ENCODE measurements around the gene HEBP2.
"Not testable (repeated sequence)": the region's sequence is repeated elsewhere in the genome, so short reads cannot be mapped to it uniquely, and the experiment has no call there.

HEBP2 gene

DNA sequence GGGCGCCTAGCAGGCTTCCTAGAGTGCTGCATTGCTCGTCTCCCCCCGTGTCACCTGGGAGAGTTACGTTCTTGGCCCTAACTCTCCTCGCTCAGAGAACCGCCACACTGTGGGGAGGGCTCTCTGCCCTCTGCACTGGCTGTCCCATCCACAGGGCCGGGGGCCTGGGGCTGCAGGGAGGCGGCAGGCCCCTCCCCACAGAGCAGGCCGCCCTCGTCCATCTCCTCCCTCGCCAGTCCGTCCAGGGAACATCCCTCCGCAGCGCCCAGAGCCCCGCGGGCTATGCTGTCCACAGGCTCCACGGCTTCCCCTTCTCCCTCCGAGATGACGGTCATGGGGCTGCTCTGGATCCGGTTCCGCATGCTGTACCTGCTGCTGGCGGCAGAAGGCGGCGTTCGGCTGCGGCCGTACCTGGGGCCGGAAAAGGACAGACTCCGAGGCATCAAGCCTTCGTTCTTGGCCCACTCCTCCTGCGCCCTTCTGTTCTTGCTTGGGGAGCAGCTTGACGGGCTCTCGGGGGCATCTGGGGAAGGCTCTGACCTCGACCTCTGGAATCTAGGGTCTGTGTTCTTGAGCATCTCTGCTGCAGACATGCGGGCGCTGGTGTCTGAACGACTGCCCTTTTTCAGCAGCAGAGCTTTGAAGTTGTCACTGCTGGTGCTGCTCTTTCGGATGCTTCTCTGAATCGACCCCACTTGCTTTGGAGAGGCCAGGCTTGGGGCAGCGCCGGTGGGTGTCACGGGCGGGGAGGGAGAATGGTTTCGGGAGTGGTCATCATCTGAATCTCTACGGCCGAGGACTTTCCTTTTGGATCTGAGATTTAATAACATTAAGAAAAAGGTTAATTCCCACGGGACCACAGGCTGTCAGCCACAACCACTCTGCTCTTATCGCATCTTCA, 20.2 kb downstream of the HEBP2 start:
- DNase-seq = no peak

DNA sequence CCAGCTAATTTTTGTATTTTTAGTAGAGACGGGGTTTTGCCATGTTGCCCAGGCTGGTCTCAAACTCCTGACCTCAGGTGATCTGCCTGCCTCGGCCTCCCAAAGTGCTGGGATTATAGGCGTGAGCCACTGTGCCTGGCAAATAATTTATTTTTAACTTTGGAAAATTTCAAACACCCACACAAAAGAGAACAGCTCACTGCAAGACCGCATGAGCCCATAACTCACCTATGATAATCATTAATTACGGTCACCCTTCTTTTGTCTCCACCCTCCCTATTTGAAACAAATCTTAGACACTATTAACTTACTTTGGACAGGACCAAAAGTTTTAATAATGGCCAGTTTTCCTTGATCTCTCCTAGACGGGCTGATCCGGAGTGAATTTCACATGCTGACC, 21.2 kb downstream of the HEBP2 start:
- not testable (repeated sequence) for DNase-seq

DNA sequence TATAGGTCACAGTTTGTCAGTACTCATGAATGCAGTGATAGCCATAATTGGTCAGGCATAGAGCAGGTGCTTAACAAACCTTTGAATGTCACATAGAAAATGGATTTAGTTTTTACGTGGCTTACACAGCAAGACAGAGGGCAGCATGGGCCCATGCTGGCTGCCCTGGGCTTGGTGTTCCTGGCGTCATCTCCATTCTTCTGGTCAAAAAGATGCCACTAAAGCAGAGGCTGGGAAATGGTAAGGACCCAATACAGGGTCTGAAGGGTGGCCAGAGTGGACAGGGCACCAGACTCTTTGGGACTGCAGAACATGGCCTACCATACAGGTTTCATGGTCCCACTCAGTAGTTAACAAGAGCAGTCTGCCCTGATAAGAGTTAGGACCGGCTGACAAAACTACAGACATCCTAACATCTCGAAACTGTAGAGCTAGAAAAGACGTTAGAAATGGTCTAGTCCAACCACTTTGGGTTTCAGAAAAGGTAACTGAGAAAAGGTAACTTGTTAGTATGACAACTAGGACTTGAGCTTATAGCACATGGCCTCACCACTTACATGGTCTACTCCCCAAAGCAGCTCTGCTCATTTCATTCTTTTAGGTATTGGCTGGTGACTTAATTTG, 22.6 kb downstream of the HEBP2 start:
- no peak for DNase-seq

DNA sequence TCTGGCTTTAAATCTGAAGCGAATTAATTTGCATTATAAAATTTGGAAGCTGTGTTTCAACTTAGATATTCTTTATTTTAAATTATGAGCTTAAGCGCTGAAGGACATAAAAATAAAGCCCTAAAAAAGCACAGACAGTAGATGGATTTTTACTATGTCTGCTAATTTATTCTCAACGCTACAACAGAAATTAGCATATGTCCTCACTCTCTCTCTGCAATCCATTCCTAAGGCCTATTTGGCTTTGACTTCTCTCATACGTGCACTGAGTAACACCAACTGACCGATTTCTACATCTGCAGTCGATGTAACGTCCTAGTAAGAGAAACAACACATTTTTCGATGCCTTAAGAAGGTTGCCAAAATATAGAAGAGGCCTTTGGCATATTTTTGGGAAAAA, 23.7 kb downstream of the HEBP2 start:
- peak in 1 of 14 donors; percentile 15 for DNase-seq

DNA sequence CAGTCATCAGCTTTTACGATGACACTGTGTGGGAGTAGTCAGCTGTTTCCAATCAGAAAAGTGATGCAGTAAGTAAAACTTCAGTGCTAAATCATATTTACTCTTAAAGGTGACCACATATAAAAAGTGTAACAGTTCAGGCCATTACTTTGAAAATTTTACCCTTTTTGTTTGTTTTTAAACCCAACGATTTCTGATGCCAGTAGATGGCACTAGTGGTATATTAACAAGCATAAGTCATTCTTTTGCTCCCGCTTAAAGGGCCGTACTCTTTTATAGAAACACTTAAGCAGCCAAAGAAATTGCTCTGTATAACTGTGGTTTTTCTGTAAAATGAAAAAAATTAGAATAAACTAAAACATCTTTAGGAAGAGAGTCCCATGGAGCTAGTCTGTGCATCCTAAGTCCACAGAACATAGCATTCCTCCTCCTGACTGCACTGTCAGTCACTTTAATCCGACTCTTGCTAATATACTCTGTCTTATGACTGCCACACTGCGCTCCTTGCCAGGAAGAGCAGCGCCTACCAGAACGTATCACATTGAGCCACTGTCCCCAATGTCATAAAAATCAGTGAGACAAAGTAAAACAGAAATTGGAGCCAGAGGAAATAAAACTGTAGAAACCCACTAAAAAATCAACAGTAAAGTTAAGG, 25.0 kb downstream of the HEBP2 start:
- peak in 1 of 14 donors; percentile 81 for DNase-seq

DNA sequence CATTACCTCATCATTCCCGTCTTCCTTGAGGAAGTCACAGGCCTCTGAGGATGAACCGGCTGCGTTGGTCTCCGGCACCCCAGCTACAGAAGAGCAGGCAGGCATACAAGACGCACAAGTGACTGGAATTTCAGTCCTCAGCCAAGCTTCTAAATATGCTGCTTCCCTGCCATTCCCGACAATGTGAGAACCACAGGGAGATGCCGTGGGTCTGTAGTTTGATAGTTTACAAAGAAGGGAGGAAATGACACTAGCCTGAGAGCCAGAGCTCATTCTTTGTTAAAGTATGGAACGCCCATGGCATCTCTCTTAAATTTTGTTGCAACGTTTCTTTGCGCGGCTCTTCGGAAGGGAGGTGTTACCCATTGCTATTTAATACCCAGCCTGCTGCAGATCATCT, 25.7 kb downstream of the HEBP2 start:
- DNase-seq = peak in 1 of 14 donors; percentile 71

DNA sequence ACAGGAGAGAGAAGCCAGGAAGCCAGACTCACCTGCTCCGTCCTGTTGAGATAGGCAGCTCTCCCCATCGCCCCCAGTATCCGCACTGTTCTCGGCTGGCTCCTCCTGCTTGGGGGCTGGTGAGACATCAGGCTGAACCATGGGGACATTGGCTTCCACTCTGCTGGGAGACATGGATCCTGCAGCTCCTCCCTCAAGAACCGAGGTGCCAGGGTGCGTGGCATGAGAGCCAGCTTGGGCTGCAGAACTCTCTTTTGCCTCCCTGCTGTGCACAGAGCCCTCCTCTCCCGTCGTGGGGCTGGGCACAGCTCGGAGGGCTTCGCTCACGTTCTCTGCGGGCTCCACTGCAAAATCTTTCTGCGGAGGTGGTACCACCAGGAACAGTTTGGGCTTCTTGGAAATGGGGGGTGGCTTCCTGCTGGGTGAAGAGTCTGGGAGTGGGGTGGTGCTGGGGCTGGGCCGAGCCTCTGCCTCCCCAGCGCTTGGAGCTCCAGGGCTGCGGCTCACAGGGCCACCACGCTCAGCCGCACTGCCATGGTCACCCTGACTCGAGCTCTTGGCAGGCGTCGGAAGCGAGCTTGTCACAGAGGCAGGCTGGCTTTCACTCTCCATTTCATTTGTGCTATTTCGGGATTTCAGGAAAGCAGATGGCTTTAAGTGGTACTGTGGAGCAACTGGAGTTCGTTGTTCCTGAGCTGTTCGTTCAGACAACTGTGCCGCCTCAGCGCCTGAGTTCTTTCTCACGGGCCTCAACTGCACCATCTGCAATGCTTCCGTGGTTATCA, 26.5 kb downstream of the HEBP2 start:
- peak in 10 of 14 donors; percentile 11 to 84 (median 41) for DNase-seq

DNA sequence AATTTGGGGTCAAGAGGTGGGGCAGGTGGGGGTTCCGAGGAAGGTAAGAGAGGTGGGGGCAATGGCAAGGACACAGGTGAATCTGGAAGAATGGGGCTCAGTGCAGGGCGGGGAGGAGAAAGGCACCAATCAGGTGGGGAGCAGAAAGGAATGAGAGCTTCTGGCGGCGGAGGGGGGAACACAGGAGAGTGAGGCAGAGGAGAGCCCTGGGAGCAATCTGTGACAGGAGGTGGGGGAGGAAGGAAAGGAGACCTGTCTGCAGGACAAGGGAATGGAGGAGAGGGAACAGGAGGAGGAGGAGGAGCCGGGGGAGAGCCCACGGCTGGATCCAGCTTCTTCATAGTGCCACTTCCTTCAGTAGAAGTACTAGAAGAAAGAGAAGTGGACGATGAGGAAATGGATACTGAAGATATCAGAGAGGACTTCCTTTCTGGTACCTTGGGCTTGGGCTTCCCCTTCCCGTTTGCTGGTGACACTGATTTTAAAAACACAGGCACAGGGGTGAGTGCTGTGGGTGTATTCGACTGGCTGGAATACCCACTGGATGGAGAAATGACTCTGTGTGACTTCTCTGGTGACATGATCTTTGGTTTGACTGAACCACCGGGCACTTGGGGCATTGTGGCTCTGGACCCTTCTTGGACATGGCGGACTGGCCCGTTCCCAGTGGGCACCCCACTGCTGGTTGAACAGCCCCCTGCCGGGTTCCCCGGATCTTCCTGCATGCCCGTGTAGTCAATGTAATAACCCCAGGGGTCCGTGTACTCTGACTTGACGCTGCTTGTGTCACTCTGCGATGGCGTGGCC, 27.4 kb downstream of the HEBP2 start:
- peak in 5 of 14 donors; percentile 33 to 72 (median 50) for DNase-seq

DNA sequence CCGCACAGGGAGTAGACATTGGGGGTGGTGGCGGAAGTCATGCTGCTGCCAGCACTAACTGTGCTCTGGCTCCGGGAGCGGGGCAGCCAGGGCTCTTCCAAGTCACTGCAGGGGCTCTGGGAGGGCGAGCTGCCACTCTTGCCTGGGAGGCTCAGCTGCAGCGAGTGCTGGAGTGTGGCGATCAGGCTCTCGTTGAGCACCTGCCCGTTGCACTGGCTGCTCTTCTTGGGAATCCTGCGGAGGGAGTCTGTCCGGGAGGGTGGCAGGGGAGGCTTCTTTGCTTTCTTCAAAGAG, 28.0 kb downstream of the HEBP2 start:
- peak in 3 of 14 donors; percentile 37 to 82 (median 37) for DNase-seq

DNA sequence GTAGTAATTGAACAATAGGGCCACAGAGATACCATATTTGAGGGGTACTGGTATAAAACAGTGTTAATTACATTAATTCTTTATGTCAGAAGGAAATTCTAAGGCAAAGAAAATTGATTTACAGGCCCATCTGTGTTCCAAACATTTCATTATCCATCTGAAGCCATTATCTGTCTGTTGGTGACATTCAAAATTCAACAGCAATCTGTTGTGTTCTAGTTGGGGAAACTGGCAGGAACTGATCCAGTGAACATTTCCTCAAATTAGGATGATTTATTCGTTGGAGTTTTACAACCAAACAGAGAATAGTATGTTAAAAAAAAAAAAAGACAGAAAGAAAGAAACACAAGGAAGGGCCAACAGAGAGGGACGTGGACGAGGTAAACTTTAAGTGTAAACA, 30.1 kb downstream of the HEBP2 start:
- no peak for DNase-seq

DNA sequence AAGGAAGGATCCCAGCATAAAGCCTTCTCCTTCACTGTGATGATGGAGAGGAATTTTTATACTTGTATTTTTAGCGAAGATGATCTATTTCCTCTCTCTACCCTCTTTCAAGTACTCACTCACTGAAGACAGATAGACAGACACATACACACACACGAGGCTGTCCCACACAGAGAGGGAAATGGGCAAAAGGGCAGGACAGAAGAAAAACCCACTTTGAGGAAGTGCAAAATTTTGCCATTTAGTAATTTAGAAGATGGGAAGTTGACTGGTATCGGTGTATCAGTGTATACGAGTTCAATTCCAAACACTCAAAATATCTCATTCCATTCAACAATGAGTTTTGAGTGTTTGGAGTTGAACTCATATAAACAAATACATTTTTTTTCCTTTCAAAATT, 30.9 kb downstream of the HEBP2 start:
- no peak for DNase-seq

DNA sequence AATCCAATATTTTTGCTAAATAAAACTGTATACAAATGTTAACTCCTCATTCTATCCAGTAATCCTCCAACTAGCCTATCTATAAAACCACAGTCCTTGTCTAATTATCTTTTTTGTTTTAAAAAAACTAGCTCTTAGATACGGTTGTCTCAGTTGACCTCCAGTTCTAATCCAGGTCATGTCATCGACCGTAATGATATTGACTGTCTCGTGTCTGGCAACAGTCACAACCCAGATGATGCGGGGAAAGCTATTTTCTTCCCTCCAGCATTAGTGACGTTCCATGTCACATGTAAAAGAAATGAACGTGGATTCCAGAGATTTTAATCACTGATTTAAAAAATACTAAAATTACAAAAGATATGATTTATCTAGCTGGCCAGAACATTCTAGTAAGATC, 35.5 kb downstream of the HEBP2 start:
- DNase-seq = no peak

DNA sequence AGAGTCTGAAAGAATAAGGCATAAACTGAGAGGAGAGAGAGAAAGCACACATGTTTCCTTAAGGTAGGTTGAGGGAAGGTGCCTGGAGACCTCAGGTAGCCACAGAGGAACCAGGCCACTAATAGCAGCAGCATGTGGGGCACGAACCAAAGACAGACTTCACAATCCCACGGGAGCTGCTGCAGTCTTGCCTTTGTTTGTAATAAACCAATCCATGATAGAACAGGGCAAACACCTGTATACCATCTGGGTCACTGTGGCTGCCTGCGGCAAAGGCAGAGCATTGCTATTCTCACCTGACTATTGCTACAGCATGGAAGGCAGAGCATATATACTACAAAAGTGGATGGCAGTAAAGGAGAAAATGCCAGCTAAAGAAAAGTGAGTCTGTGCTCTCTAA, 36.3 kb downstream of the HEBP2 start:
- DNase-seq = no peak

DNA sequence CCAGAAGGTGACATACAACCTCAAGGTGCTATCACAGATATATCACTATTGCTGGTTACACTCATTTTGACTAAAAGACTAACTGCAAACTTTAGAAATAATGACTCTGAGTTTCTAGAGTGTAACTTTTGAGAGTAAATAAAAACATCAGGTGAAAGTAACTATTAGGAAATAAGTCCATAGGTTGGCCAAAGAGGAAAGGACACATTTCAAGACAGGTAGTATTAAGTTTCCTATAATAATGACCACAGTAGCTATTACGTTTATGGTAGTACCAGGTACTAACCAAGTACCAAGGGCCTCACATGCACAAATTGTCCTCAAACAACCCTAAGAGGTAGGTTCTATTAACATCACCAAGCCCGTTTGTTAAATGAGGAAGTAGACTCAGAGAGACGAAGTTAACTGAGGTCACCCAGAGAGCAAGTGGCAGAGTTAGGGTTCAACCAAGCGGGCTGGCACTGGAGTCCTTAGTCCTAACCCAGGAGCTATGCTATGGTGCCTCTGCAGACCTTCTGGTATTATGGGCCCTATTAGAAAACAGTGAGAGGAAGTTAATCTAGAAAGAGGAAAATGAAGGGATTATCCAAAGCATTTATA, 36.8 kb downstream of the HEBP2 start:
- no peak for DNase-seq

DNA sequence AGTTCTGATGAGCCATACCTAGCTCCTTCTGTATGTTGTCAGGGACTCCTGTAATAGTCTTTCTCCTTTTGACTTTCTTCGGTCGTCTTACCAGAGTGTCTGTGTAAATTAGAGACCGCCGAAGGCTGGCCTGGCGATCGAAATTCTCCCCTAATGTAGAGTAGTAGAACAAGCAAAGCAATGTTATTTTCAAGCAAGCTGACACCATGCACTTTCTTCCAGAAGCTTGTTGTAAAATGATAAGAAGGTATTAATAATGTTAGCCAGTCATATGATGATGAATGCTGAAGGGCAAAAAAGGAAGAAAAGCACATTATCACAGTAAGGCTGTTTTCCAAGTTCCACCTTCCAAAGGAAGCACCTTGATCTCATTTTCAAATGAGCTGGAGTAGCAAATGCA, 37.9 kb downstream of the HEBP2 start:
- DNase-seq = no peak

DNA sequence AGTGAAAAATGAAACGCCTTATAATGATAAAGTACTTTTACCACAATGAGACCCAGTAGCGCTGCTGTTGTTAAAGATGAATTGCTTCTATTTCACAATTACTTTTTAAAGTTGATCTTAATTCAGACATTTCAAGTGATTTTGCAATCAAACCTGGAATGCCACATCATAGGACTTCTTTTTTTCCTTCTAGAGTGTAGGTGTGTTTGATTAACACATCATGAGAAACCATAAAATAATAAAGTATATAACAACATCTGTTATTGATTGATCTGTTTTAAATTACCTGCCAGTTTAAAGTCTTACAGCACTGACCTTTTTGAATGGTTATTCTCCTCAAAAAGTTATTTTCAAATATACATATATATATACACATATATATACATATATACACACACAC, 38.6 kb downstream of the HEBP2 start:
- DNase-seq = no peak

DNA sequence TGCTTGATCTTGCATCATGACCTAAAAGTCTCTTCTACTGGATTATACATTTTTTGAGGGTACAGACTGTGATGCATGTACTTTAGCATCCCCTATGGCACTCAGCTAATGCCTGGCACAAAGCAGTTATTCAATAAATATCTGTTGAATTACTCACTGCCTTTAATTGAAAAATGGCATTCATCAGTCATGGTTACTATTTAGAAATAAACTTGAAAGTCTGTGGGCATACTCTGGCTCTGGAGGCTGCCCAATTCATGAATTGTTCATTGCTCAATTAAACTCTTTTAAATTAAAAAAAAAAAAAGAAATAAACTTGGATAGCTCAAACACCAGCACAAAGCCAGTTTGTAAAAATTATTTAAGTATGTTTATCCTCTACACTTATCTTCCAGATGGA, 40.0 kb downstream of the HEBP2 start:
- no peak for DNase-seq

DNA sequence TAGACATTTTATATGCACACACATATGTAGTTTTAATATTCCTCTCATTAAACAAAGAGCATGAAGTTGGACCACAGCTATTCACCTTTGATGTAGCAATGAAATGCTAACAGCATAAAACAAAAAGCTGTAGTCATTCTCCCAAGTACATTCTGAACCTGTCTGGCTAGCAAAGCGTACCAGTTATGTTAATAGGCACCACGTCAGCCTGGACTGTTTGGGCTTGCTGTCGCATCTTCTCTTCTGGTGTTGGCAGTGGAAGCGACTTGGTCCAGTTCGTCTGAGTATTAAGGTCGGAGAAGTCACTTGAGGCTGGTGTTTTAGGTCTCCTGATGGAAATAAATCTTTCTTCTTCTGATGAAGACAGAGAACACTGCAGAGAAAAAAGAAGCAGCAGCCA, 42.8 kb downstream of the HEBP2 start:
- DNase-seq = peak in 4 of 14 donors; percentile 1 to 41 (median 11)

DNA sequence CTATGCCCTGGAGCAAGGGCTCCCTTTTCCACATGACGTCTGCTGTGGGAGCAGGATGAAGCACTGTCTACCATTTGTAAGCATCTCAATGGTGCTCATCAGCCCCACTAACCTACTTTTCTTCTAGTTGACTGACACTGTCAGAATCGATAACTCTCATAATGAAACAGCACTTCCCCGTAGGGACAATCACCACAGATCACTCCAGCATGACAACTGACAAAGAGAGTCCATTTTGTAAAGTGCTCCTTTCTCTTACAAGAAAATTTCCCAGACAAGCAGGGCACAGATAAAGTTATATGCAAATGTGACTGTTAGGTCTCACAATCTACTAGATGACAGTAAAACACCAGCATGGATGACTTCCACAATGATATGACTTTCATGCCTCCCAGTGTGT, 46.4 kb downstream of the HEBP2 start:
- no peak for DNase-seq

DNA sequence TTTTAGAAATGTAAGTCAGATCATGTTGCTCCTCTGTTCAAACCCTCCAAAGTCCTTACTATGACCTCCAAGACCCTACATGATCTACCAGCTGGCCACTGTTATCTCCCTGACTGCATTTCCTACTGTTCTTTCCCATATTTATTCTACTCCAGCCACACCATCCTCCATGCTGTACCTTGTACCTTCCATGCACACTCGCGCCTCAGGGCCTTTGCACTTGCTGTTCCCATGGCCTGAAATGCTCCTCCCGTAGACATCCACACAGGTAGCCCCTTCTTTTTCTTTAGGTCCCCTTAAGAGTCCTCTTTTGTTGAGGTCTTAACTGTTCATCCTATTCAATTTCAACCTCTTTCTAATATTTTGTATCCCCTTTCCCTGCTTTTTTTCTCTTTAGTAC, 47.0 kb downstream of the HEBP2 start:
- no peak for DNase-seq

DNA sequence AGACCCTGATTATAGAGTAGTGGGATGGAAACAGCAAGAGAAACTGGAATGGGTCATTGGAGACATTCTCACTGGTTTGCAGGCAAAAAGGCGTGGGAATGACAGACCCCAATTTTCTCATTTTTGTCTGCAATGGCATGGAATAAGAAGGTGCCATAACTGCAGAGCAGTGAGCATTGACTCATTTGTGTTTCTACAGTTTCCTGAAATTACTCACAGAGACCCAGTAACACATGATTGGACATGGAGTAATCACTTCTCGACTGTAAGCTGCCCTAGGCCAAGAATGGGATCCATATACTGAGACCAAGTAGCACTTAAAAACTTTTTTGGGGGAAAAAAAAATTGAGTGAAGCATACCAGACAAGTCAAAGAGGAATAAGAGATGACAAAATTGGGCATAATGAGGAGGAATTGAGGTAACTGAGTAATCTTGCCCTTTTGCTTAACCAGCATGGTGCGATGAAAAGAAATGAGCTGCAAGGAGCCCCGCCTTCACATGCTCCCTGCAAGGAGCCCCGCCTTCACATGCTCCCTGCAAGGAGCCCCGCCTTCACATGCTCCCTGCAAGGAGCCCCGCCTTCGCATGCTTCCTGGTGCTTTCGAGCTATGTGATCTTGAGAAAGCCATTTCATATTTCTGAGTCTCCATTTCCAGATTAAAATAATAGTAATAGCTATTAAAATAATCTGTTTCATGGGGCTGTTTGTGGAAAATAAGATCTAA, 51.1 kb downstream of the HEBP2 start:
- no peak for DNase-seq
